ENCODE measurements around the gene KLHDC3.

KLHDC3 gene

DNA sequence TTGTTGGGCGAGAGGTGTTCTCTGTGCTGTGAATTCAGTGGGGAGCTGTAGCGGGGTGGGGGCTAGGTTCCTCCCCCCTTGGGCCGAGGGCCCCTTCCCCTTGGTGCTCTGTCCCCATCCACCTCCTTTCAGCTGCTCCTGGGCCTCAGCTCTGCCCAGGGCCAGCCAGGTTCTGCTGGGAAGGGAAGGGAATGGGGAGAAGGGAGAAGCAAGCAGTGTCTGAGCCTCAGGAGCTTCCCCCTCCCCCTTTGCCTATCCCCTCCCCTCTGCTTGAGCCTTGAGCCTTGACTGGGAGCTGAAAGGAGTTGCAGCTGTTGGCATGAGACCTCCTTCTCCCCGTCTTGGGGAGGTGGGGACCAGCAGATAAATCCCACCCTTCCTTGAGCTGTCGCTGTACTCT is 6.8 kb downstream of the KLHDC3 start:
- TF ChIP-seq, protein P1, sequence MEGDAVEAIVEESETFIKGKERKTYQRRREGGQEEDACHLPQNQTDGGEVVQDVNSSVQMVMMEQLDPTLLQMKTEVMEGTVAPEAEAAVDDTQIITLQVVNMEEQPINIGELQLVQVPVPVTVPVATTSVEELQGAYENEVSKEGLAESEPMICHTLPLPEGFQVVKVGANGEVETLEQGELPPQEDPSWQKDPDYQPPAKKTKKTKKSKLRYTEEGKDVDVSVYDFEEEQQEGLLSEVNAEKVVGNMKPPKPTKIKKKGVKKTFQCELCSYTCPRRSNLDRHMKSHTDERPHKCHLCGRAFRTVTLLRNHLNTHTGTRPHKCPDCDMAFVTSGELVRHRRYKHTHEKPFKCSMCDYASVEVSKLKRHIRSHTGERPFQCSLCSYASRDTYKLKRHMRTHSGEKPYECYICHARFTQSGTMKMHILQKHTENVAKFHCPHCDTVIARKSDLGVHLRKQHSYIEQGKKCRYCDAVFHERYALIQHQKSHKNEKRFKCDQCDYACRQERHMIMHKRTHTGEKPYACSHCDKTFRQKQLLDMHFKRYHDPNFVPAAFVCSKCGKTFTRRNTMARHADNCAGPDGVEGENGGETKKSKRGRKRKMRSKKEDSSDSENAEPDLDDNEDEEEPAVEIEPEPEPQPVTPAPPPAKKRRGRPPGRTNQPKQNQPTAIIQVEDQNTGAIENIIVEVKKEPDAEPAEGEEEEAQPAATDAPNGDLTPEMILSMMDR (conservative IDR thresholded peaks at IDR 0.05; ENCODE audit: control insufficient read depth, insufficient read depth, low read depth, low read length): no peak
- peak overlapping the region; percentile 100 for H3K4me3 ChIP-seq (ENCODE audit: control insufficient read depth, low read depth, low read length)

DNA sequence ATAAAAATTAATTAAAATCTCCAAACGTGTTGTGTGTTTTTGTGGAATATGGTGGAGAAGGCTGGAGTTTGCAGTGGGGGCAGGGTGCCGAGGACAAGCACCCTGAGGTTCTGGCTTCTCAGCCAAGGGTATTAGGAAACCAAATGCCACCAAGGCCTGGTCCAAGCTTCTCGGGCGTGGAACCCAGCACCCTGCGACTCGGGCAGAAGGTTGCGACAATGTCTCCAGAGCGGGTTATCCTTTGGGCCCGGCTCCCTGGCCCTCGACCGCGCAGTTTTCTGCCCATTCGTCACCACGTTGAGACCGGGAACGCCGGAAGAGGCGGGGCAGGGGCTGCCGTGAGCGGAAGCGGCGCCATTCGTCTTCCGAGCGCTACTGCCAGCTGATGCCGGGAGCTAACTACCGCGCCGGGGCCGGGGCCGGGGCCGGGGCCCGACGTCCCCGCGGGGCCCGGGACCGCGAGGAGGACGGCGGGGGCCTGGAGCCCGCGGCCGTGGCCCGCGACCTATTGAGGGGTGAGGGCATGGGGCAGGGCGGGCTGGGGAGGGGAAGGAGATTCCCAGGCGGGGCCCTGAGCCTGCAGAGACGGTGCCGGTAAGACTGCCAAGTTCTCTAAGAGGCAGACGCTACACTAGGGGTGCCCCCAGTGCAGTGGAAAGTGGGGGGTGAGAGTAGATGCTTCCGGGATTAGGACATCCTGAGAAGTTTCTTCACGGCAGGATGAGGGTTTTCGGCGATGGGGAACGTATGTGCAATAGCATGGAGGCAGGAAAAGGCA is 7.4 kb downstream of the KLHDC3 start, which contains the start of gene RRP36:
RRP36 (plus strand) TSS at position 354 of the 778 bp plus-strand sequence; CDS start at position 386, 32 bp downstream.
- peak within 1 kb of the TSS; percentile 100 for H3K4me3 ChIP-seq (ENCODE audit: control insufficient read depth, low read depth, low read length)
- DNase-seq (ENCODE audit: low read depth): peak; percentile 62
- TF ChIP-seq, protein P1 (conservative IDR thresholded peaks at IDR 0.05; ENCODE audit: control insufficient read depth, insufficient read depth, low read depth, low read length): no peak

More for the DNA sequence above, 6.8 kb downstream of the KLHDC3 start:
- no peak for DNase-seq (ENCODE audit: low read depth)

DNA sequence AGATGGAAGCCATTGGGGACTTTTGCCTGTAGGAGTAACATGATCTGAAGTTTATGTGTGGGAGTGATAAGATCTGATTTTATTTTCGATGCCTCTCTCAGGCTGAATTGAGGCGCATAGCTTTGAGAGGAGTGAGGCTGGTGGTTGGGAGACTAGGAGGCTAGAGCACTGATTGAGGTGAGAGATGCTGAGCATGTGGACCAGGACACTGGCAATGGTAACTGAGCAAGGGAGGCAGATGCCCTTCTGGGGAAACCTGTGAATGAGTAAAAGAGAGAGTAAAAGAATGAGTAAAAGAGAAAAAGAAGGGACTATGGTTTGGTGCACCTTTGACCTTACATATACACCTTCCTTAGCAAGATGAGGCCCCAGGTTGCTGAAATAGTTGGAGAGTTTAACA is 10.4 kb downstream of the KLHDC3 start:
- TF ChIP-seq, protein P1 (conservative IDR thresholded peaks at IDR 0.05; ENCODE audit: control insufficient read depth, insufficient read depth, low read depth, low read length): no peak
- no peak overlapping the region for H3K4me3 ChIP-seq (ENCODE audit: control insufficient read depth, low read depth, low read length)
- no peak for DNase-seq (ENCODE audit: low read depth)

DNA sequence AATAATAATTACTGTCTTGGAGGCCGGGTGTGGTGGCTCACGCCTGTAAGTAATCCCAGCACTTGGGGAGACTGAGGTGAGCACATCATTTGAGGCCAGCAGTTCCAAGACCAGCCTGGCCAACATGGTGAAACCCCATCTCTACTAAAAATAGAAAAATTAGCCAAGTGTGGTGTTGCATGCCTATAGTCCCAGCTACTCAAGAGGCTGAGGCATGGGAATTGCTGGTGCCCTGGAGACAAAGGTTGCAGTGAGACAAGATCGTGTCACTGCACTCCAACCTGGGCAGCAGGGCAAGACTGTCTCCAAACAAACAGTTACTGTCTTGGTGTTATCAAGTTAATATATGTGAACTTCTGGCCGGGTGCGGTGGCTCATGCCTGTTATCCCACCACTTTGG is 12.3 kb downstream of the KLHDC3 start:
- TF ChIP-seq, protein P1 (conservative IDR thresholded peaks at IDR 0.05; ENCODE audit: control insufficient read depth, insufficient read depth, low read depth, low read length): no peak

DNA sequence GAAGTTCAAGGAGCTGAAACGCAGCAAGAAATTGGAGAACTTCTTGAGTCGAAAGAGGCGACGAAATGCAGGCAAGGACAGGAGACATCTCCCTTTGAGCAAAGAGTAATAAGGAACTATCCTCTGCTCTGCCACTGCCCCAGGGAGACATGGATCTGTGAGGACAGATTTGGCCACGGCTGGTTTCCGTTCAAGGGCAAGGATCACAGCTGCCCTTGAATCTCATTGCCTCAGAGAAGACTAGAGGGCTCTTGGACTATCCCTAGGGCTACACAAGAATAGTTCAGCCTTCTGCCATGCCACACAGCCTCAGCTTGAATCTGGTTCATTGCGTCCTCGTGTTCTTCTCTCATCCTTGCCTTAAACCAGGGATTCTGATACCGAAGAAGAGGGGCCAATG is 15.1 kb downstream of the KLHDC3 start:
- TF ChIP-seq, protein P1 (conservative IDR thresholded peaks at IDR 0.05; ENCODE audit: control insufficient read depth, insufficient read depth, low read depth, low read length): no peak
- H3K4me3 ChIP-seq (ENCODE audit: control insufficient read depth, low read depth, low read length): no peak overlapping the region
- no peak for DNase-seq (ENCODE audit: low read depth)

More for the DNA sequence above, 12.3 kb downstream of the KLHDC3 start:
- no peak overlapping the region for H3K4me3 ChIP-seq (ENCODE audit: control insufficient read depth, low read depth, low read length)
- no peak for DNase-seq (ENCODE audit: low read depth)

DNA sequence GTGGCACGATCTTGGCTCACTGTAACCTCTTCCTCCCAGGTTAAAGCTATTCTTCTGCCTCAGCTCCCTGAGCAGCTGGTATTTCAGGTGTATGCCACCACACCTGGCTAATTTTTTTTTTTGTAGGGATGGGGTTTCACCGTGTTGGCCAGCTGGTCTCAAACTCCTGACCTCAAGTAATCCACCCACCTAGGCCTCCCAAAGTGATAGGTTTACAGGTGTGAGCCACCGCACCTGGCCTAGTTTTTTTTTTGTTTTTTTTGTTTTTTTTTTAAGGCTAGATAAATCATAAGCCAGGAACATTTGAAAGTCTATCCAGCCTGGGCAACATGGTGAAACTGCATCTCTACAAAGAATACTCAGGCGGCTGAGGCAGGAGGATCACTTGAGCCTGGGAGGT is 18.3 kb downstream of the KLHDC3 start:
- DNase-seq (ENCODE audit: low read depth): no peak
- H3K4me3 ChIP-seq (ENCODE audit: control insufficient read depth, low read depth, low read length): no peak overlapping the region
- TF ChIP-seq, protein P1 (conservative IDR thresholded peaks at IDR 0.05; ENCODE audit: control insufficient read depth, insufficient read depth, low read depth, low read length): no peak
